IMR-90 (cell line): Measurements from ENCODE around the gene ANKRD7. TPM values are rescaled to one million over a fixed set of nuclear protein-coding genes. Genes with fewer than 3 reads are reported as not detected.
A peak's percentile ranks its signal among the peaks of the same experiment; 100 is the strongest.

Source experiments
- ATAC-seq: fragments of 200-7000 bp; cut with Tn5 transposase; 2 replicates; pipeline ENCODE4 v1.9.1; 2020; ENCODE audit warnings: low read depth, mild to moderate bottlenecking, moderate library complexity
- BruUV-seq: library from RNA; stranded (reverse); fragments of 400-500 nt; replicated peaks from 2 replicates; lab custom pipeline; 2021; lab: Mats Ljungman, UMichigan
- CTCF ChIA-PET: fragments of 300-600 bp; formaldehyde crosslinking; extraction: SDS; loops from one replicate; lab custom pipeline; 2021; ENCODE audit warnings: antibody characterized with exemption; lab: Yijun Ruan, JAX
- POLR2A ChIA-PET: fragments of 300-600 bp; sonication (Branson Sonifier 250); formaldehyde crosslinking; loops from one replicate; lab custom pipeline; 2022; ENCODE audit warnings: antibody characterized with exemption; ENCODE audit not compliant: unreplicated experiment; lab: Charles Lee
- DNase-seq: peaks from one replicate; pipeline ENCODE4 v3.0.0; 2013
- H2AFZ ChIP-seq: replicated peaks from 2 replicates; pipeline ENCODE3; 2013; ENCODE audit warnings: low read length, mild to moderate bottlenecking; ENCODE audit not compliant: poor library complexity
- H2AK5ac ChIP-seq: 2 replicates; pipeline ENCODE4 v1.6.1; 2013; ENCODE audit warnings: low read depth, low read length, inconsistent platforms
- H2AK9ac ChIP-seq: replicated peaks from 2 replicates; pipeline ENCODE3; 2013; ENCODE audit warnings: mild to moderate bottlenecking, low read depth, low read length, moderate library complexity; ENCODE audit not compliant: poor library complexity
- H2BK120ac ChIP-seq: 2 replicates; pipeline ENCODE4 v1.6.1; 2013; ENCODE audit warnings: low read depth, low read length, inconsistent platforms
- H2BK15ac ChIP-seq: 3 replicates; pipeline ENCODE4 v1.6.1; 2013; ENCODE audit warnings: low read depth, low read length, inconsistent platforms
- H2BK20ac ChIP-seq: 2 replicates; pipeline ENCODE4 v1.6.1; 2013; ENCODE audit warnings: low read depth, mild to moderate bottlenecking, inconsistent platforms, low read length, moderate library complexity
- H2BK5ac ChIP-seq: 2 replicates; pipeline ENCODE4 v1.6.1; 2013; ENCODE audit warnings: mild to moderate bottlenecking, low read depth, low read length, inconsistent platforms; ENCODE audit not compliant: poor library complexity, severe bottlenecking
- H3K14ac ChIP-seq: replicated peaks from 2 replicates; pipeline ENCODE4 v1.6.1; 2013; ENCODE audit warnings: low read depth, low read length, inconsistent platforms
- H3K18ac ChIP-seq: 2 replicates; pipeline ENCODE4 v1.6.1; 2013; ENCODE audit warnings: low read depth, low read length, control low read depth
- H3K23ac ChIP-seq: 2 replicates; pipeline ENCODE4 v1.6.1; 2013; ENCODE audit warnings: low read depth, low read length, inconsistent platforms
- H3K27ac ChIP-seq: 2 replicates; pipeline ENCODE4 v1.5.1; 2013; ENCODE audit warnings: mild to moderate bottlenecking, control low read depth, low read length; ENCODE audit not compliant: insufficient read depth
- H3K27me3 ChIP-seq: 2 replicates; pipeline ENCODE4 v1.6.1; 2013; ENCODE audit warnings: low read length; ENCODE audit not compliant: control insufficient read depth, insufficient read depth
- H3K36me3 ChIP-seq: 2 replicates; pipeline ENCODE4 v1.6.1; 2013; ENCODE audit warnings: low read length, mixed read lengths; ENCODE audit not compliant: control insufficient read depth, insufficient read depth
- H3K4ac ChIP-seq: 2 replicates; pipeline ENCODE4 v1.6.1; 2013; ENCODE audit warnings: low read depth, low read length, inconsistent platforms
- H3K4me1 ChIP-seq: 2 replicates; pipeline ENCODE4 v1.6.1; 2013; ENCODE audit warnings: low read length, mixed read lengths; ENCODE audit not compliant: control insufficient read depth, insufficient read depth
- H3K4me2 ChIP-seq: 2 replicates; pipeline ENCODE4 v1.6.1; 2013; ENCODE audit warnings: low read depth, mild to moderate bottlenecking, control low read depth, low read length, moderate library complexity
- H3K4me3 ChIP-seq: 2 replicates; pipeline ENCODE4 v1.5.1; 2013; ENCODE audit warnings: low read depth, mild to moderate bottlenecking, control low read depth, low read length, moderate library complexity; ENCODE audit not compliant: insufficient read depth
- H3K56ac ChIP-seq: 2 replicates; pipeline ENCODE4 v1.6.1; 2013; ENCODE audit warnings: low read length, inconsistent platforms; ENCODE audit not compliant: insufficient read depth; ENCODE audit errors: extremely low read depth
- H3K79me1 ChIP-seq, 2 experiments: 2 replicates each; pipeline ENCODE4 v1.6.1; 2013; ENCODE audit warnings: low read length in 2 of 2, inconsistent platforms in 1 of 2, low read depth in 1 of 2
- H3K9ac ChIP-seq: 2 replicates; pipeline ENCODE4 v1.6.1; 2013; ENCODE audit warnings: low read depth, low read length, control low read depth
- H3K9me1 ChIP-seq: 2 replicates; pipeline ENCODE4 v1.6.1; 2013; ENCODE audit warnings: low read length, inconsistent platforms; ENCODE audit not compliant: insufficient read depth
- H3K9me3 ChIP-seq: 2 replicates; pipeline ENCODE4 v1.6.1; 2013; ENCODE audit warnings: low read length; ENCODE audit not compliant: control insufficient read depth, insufficient read depth
- H4K20me1 ChIP-seq: 2 replicates; pipeline ENCODE4 v1.6.1; 2013; ENCODE audit warnings: low read length, inconsistent platforms; ENCODE audit not compliant: insufficient read depth
- H4K5ac ChIP-seq: 2 replicates; pipeline ENCODE4 v1.6.1; 2013; ENCODE audit warnings: mild to moderate bottlenecking, low read depth, low read length, control low read depth
- H4K8ac ChIP-seq, 2 experiments: 2 replicates each; pipeline ENCODE4 v1.6.1; 2013; ENCODE audit warnings: low read depth in 2 of 2, low read length in 2 of 2, control low read depth in 1 of 2, inconsistent platforms in 1 of 2
- H4K91ac ChIP-seq: 2 replicates; pipeline ENCODE4 v1.6.1; 2013; ENCODE audit warnings: low read depth, low read length, inconsistent platforms; ENCODE audit not compliant: insufficient read depth
- BHLHE40 ChIP-seq: fragments of 150-350 bp; IDR thresholded peaks from 2 replicates; pipeline ENCODE4 v1.6.1; 2016; ENCODE audit warnings: mild to moderate bottlenecking, low read depth, low read length
- CEBPB ChIP-seq: IDR thresholded peaks from 2 replicates; pipeline ENCODE4 v1.6.1; 2012; ENCODE audit warnings: low read depth, low read length, improper control_type of control experiment
- ELK1 ChIP-seq: fragments of 150-350 bp; IDR thresholded peaks from 2 replicates; pipeline ENCODE4 v1.6.1; 2016; ENCODE audit warnings: low read depth, mild to moderate bottlenecking, low read length, moderate library complexity, borderline replicate concordance
- FOS ChIP-seq: fragments of 150-350 bp; IDR thresholded peaks from 2 replicates; pipeline ENCODE4 v1.6.1; 2016; ENCODE audit warnings: low read depth, low read length
- POLR2A ChIP-seq: IDR thresholded peaks from 2 replicates; pipeline ENCODE4 v1.6.1; 2012; ENCODE audit warnings: mild to moderate bottlenecking, low read depth, low read length
- RAD21 ChIP-seq: IDR thresholded peaks from 2 replicates; pipeline ENCODE4 v1.6.1; 2012; ENCODE audit warnings: low read length, improper control_type of control experiment
- USF2 ChIP-seq: fragments of 150-350 bp; IDR thresholded peaks from 2 replicates; pipeline ENCODE4 v1.6.1; 2017; ENCODE audit warnings: mild to moderate bottlenecking, antibody characterized with exemption, low read length, low read depth
- WGBS, 2 experiments: methylation state at CpG; one replicate each; pipeline versions ENCODE4 v1.1.5 to v1.1.7; 2013; ENCODE audit warnings: missing lambda C conversion rate in 2 of 2; ENCODE audit not compliant: insufficient read length in 1 of 2; ENCODE audit errors: extremely low coverage in 2 of 2; 5-methylcytosine and 5-hydroxymethylcytosine counted together
- dilution Hi-C: fragments of 300-500 bp; cut with HindIII; formaldehyde crosslinking; loops from one replicate; pipeline ENCODE4 v1.14.3; 2018; ENCODE audit warnings: low sequenced_read_pairs; ENCODE audit not compliant: unreplicated experiment
- in situ Hi-C: fragments of 300-500 bp; cut with MboI; formaldehyde crosslinking; loops from 3 replicates; pipeline ENCODE4 v1.14.3; 2019; ENCODE audit warnings: low sequenced_read_pairs, inconsistent platforms, mixed read lengths
- intact Hi-C: fragments of 100-400 bp; cut with micrococcal nuclease; formaldehyde crosslinking; loops from 2 replicates; pipeline ENCODE4 v1.10.0; 2022
- polyA plus RNA-seq, 3 experiments: library from polyadenylated mRNA; depleted of rRNA; stranded (reverse); fragments of >200 nt; gene quantifications; 2 replicates each; pipeline ENCODE4 v1.2.3, GENCODE V29; 2012; ENCODE audit warnings: low replicate concordance in 1 of 3
- total RNA-seq: library from RNA; depleted of rRNA; stranded (reverse); fragments of >200 nt; gene quantifications from 2 replicates; pipeline ENCODE4 v1.2.3, GENCODE V29; 2012

ANKRD7 gene
- total and polyA plus RNA-seq, 2 of the 4 experiments (the other 2 are of a cell fraction), result 0.17 to 0.18 TPM

- H3K9ac ChIP-seq, result peak overlapping the region; percentile 80; the same call in 1 of the 2 replicates
- peak overlapping the region; percentile 52; the same call in 1 of the 2 replicates for H3K23ac ChIP-seq
- peak overlapping the region; percentile 85 for H3K4me2 ChIP-seq
- H4K8ac ChIP-seq, result peak overlapping the region in 1 of 2 experiments; percentile 55; a peak in 1 of 4 replicates
- in situ Hi-C loops, result no loop called here
- H3K18ac ChIP-seq, result no peak overlapping the region
- no peaks in the 10 kb centered on the region; the same call in 1 of the 2 replicates for H4K20me1 ChIP-seq
- no peaks in the 10 kb centered on the region for H3K9me3 ChIP-seq
- CTCF ChIA-PET, result no interaction called here
- H3K27ac ChIP-seq, result peak overlapping the region; percentile 6; the same call in 1 of the 2 replicates
- no TSS peak for BruUV-seq
- no peak overlapping the region for H2AFZ ChIP-seq
- peaks cover 8% of the 10 kb centered on the region for H3K36me3 ChIP-seq
- H3K79me1 ChIP-seq, result peaks cover 15 to 32% of the 10 kb centered on the region in 2 experiments; a peak in 3 of 4 replicates
- ATAC-seq (no peak), DNase-seq (peak; percentile 40)
- no CpG with 5 or more reads among the region's 6 CpGs for WGBS, 2 experiments
- no peaks in the 10 kb centered on the region for H3K27me3 ChIP-seq
- TF ChIP-seq BHLHE40 (no peak), ELK1 (no peak), RAD21 (no peak), USF2 (no peak), POLR2A (no peak), FOS (no peak), CEBPB (0 out of 2 replicates have a peak, but pooled peaks have one; percentile 20)
- intact Hi-C loops, result no loop called here
- no peak overlapping the region for H3K56ac ChIP-seq
- H3K14ac ChIP-seq, result peak overlapping the region; percentile 43
- H2AK9ac ChIP-seq, result no peak overlapping the region
- dilution Hi-C loops, result no loop called here
- H2AK5ac ChIP-seq, result no peak overlapping the region; the same call in 1 of the 2 replicates
- no peak overlapping the region for H2BK20ac ChIP-seq
- H2BK5ac ChIP-seq, result peak overlapping the region; percentile 46
- H4K91ac ChIP-seq, result no peak overlapping the region
- H3K4me1 ChIP-seq, result no peaks in the 10 kb centered on the region
- H2BK15ac ChIP-seq, result no peak overlapping the region
- H3K4ac ChIP-seq, result 0 out of 2 replicates have a peak overlapping the region, but pooled peaks have one; percentile 35
- no peaks in the 10 kb centered on the region for H3K9me1 ChIP-seq
- POLR2A ChIA-PET, result no interaction called here
- no peak overlapping the region for H4K5ac ChIP-seq
- H3K4me3 ChIP-seq, result peak overlapping the region; percentile 9; the same call in 1 of the 2 replicates
- H2BK120ac ChIP-seq, result no peak overlapping the region
These were observed 39.2 kb upstream of the ANKRD7 start for GRCh38 chr7:118185163-118185860.
